HG03139 (cell line): ENCODE results near the gene TBC1D2.
"Not testable (repeated sequence)": the region's sequence is repeated elsewhere in the genome, so short reads cannot be mapped to it uniquely, and the experiment has no call there.

Source experiments
- ATAC-seq: cut with Tn5 transposase; IDR thresholded peaks from one replicate; pipeline ENCODE4 v1.9.1; 2021; ENCODE audit not compliant: unreplicated experiment

Gene TBC1D2

DNA sequence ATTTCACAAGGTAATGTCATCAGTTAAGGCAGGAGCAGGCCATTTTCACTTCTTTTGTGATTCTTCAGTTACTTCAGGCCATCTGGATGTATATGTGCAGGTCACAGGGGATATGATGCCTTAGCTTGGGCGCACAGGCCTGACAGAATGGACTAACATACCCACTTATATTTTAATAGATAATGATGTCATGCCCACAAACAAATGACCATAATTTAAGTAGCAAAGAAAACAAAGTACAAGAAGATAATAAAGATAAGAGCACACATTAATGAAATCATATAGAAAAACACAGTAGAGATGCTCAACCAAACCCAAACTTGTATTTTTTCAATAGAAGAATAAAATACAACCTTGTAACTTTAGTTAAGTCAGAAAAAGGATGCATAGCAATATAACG is 19.7 kb upstream of the TBC1D2 start:
- ATAC-seq: no peak

DNA sequence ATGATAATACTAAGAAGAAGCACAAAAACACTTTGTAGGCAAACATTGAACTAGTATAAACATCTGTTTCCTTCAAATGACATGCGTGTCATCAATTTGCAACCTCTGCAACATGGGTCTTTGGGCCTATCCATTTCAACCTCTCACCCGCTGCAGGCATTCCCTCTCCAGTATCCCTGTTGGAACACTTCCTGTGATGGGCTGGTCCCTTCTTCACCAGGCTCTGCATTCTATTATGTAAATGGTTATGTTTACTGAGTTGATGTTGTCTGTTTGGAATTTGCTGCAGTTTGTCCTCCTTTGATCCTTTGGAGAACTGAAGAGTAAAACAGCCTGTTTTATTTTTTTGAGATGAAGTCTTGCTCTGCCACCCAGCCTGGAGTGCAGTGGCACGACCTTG is 16.6 kb upstream of the TBC1D2 start:
- no peak for ATAC-seq

GRCh38 chr9:98271479-98271878 is 16.0 kb upstream of the TBC1D2 start:
- no peak for ATAC-seq

DNA sequence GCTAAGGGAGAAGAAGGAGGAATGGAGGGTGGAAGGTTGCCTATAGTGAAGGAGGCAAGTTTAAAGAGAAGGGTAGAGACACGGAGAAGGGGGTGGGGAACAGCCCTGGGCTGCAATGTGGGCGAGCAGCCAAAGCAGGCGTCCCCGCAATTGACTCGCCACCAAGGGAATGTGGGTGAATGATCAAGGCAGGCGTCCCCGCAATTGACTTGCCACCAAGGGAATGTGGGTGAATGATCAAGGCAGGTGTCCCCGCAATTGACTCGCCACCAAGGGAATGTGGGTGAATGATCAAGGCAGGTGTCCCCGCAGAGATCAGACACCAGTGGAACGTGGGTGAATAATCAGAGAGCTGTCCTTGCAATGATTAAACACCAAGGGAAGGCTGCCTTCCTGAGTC is 14.8 kb upstream of the TBC1D2 start:
- not testable (repeated sequence) for ATAC-seq

DNA sequence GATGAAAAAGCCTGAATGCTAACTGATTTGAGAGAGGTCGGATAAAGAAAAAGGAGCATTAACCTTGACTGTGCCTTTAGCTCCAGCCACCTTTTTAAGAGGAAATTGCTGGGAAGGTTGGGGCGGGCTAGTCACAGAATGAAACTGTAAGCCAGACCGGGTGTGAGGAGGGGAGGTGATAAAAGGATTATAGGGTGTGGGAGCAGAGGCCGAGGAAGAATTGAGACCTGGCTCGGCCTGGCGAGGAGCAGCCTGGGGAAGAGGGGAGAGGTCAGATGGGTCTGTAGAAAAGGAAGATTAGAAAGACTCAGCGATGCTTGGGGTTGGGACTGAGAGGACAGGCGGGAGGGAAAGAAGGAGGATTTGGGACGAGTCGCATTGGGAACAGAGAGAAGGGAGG is 14.2 kb upstream of the TBC1D2 start:
- not testable (repeated sequence) for ATAC-seq

GRCh38 chr9:98267556-98267955 is 12.1 kb upstream of the TBC1D2 start:
- ATAC-seq: not testable (repeated sequence)

GRCh38 chr9:98264516-98264915 is 9.1 kb upstream of the TBC1D2 start:
- no peak for ATAC-seq

DNA sequence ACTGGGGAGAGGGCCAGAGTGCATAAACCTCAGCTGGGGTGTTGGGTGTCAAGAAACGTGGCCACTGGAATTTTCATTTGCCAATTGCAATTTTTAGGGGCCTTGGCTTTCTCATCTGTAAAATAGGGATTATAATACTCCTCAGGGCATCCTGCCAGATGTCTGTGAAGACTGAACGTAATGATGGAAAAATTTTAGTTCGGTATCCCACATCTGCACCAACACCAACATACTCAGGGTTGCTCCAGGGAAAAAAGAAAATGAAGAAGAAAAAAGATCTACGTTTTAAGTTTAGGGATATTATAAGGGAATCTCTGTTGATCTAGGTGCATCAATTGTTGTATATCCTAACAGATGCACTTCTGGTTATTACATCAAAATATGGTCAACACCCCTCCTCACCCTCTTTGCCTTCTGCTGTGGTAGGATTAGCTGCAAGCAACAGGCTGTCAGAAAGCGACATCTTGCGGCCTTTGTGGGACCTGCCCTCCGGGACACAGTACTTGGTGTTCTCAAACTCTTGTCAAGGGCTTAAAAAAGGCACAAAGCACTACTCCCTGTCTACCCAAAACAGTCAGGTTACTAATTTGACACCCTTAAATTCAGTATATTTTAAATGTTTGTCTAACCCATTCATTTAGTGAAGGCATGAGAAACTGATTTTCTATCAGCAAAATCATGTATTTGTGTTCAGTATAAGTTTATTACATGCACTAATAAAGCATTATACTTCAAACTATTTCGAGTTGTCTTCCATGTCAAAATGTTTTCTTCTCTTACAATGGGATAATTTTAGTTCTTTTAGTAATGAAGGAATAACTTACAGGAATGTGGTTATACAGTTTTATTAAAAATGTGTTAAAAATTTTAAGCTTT is 8.3 kb upstream of the TBC1D2 start:
- no peak for ATAC-seq

DNA sequence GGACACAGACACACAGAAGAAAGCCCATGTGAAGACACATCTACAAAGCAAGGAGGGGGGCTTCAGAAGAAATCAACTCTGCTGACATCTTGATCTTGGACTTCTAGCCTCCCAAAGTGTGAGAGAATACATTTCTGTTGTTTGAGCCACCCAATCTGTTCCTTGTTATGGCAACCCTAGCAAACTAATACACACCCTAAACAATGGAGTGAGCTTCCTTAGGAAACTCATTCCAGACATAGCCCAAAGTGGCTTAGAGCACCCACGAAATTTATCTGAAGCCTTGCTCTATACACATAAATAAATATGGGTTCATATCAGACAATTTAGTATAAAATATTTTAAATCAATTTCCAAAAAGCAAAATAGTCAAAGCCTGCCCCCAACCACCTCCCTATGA is 7.6 kb upstream of the TBC1D2 start:
- ATAC-seq: no peak

DNA sequence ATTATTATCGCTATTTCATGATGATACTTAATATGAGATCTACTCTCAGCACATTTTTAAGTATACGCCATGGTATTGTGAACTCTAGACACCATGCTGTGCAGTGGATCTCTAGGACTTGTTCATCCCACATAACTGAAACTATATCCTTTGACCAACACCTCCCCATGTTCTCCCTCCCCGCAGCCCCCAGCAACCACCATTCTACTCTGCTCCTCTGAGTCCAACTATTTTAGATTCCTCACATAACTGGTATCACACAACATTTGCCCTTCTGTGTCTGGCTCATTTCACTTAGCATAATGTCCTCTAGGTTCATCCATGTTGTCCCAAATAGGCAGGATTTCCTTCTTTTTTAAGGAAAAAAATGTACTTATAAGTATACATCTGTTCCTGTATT is 6.6 kb upstream of the TBC1D2 start:
- ATAC-seq: no peak

- ATAC-seq: no peak
Measured at GRCh38 chr9:98260635-98261034, 5.2 kb upstream of the TBC1D2 start.

- no peak for ATAC-seq
Measured at GRCh38 chr9:98259791-98260190, 4.3 kb upstream of the TBC1D2 start.

- no peak for ATAC-seq
Measured at GRCh38 chr9:98256756-98257155, 1.3 kb upstream of the TBC1D2 start.

DNA sequence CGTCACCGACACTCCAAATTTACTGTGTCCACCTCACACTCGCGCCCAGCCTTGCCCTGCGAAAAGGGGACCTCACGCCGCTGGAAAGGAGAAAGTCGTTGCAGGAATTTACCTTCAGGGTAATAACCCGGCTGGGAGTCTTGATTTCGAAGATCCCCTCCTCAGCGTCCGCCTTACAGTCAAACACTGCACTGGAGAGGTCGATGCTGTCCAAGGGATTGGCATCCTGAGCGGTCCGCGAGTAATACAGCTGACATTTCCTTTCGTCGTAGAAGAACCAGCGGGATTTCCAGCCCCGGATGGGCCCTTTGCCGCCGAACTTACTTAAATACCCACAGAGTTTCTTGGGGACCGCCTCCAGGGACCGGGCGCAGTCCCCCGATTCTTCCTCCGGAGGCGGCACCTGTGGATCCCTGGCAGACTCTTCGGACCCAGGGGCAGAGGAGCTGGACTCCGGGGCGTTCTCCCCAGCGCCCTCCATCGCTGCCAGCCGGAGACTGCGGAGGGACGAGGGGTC is 330 bp downstream of the TBC1D2 start:
- peak; percentile 7 for ATAC-seq

DNA sequence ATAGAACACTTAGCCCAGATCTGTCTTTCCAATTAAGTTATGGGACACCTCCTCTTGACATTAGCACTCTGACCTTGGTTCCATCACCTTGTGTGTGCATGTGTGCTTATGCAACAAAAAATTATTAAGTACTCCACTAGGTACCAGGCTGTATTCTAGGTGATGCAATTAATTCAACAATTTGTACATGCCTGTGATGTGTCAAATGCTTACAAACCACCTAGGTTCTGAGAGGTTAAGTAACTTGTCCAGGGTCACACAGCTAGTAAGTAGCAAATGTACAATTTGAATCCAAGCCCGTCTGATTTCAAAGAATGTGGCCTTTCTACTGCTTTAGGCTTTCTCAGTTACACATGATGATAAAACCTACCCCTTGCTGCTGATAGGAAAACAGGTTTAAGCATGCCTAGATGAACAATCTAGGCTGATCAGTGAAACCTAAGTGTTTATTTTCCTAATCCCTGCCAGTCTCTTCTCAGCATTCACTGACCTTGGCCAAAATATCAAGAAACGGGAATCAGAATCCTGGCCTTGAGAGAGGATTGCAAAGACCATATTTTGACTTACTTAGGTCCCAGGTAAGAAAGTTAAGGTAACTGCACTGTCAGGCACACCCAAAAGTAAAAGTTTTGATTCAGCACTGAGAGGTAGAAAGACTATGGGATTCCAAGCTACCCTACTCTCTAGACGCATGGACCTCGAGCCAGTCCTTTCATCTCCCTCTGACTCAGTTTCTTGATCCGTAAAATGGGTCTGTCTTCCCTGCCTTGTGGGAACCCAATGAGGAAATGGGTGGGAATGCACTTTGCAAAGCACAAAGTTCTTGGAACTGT is 1.0 kb downstream of the TBC1D2 start:
- ATAC-seq: no peak

GRCh38 chr9:98253565-98253964 is 1.9 kb downstream of the TBC1D2 start:
- ATAC-seq: no peak

DNA sequence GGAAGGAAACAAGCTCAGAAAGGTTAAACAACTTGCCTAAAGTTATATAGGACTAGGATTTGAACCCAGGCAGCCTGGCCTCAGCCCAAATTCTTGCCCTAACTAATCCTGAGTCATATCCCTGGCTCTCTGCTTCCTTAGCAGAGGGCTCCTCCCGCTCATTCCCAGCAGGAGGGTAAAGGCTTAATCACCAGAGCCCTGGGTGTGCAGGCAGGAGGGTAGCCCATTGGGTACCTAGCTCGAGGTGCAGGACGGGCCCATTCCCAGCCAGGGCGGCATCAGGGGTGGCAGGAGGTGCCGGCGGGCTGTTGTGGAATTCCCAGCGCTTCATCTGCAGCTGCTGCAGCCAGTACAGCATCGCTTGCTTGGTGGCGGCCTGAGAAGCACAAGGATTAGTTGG is 3.9 kb downstream of the TBC1D2 start:
- no peak for ATAC-seq

DNA sequence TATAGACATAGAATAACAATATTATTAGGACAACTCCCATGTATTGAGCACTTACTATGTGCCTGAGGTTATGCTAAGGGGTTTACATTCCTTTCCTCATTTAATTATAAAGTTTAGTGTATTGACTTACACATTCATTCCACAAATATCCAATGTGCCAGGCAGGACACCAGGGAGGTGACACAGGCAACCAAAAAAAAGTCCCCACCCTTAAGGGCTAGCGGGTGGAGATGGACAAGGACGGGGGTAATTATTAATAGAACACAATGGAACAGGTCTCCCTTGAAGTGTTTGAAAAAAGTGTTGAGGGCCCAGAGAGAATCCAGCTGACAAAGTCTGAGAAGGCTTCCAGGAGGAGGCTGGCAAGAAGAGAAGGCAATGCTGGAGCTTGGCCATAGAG is 5.7 kb downstream of the TBC1D2 start:
- no peak for ATAC-seq

- no peak for ATAC-seq
Measured at GRCh38 chr9:98248737-98249474, 6.5 kb downstream of the TBC1D2 start.

DNA sequence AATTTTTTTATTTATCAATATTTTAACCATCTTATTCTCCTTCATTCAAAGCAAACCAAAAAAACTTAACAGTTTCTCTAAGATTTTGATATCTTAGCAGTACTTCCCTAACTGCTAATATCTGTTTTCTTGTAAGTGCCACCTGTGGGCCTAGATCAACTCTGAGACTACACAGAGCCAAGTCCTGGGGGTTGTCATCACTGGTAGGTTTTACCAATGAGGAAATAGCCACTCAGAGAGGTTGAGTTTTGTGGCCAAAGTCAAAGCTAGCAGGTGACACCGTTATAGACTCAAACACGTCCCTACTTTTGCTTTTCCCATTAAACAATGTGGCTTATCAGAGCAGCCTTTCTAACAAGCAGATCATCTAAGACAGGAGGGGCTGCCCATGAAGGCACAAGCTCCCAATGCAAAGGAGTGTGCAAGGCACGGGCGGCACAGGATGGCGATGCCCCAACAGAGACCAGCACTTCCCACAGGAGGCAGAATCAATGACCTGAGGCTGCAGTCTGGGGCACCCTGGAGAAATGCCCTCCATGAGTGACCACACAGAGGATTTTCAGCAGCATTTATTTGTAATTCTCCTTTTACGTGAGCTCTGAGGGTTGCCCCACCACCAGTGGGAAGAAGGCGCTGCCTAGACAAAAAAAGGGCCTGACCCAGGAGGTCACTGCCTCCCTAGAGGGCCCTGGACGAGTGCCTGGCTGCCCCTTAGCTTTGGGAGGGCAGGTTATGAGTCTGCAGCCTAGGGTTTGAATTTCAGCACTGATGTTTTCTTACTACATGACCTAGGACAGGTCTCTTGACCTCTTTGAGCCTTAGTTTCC is 7.4 kb downstream of the TBC1D2 start:
- no peak for ATAC-seq
